GM13977 (cell line): ENCODE results near the gene RPL28.

Experiments used
- DNase-seq: peaks from one replicate; pipeline ENCODE4 v3.0.0; 2012; ENCODE audit warnings: low spot score
- CTCF ChIP-seq: IDR thresholded peaks from 2 replicates; pipeline ENCODE4 v1.5.1; 2012; ENCODE audit warnings: mild to moderate bottlenecking, control low read depth; ENCODE audit not compliant: insufficient read depth; ENCODE audit errors: extremely low read depth, missing control alignments
- in situ Hi-C: fragments of 300-500 bp; cut with MboI; formaldehyde crosslinking; loops from one replicate; pipeline ENCODE4 v1.12.0; 2022; ENCODE audit warnings: low sequenced_read_pairs, low pct_unique_long_range_greater_than_20kb, mixed read lengths, inconsistent platforms; ENCODE audit not compliant: unreplicated experiment

The RPL28 gene

GRCh38 chr19:55451965-55452748 is 66.4 kb downstream of the RPL28 start:
- DNase-seq, result no peak
- in situ Hi-C loops, result no loop called here
- TF ChIP-seq CTCF, result no peak
